ENCODE measurements around the gene MARK2. TPM values are rescaled to one million over a fixed set of nuclear protein-coding genes. Genes with fewer than 3 reads are reported as not detected.

Gene MARK2
- total and polyA plus RNA-seq, 2 experiments from 2014 or later, result 8.9 to 15.8 TPM

DNA sequence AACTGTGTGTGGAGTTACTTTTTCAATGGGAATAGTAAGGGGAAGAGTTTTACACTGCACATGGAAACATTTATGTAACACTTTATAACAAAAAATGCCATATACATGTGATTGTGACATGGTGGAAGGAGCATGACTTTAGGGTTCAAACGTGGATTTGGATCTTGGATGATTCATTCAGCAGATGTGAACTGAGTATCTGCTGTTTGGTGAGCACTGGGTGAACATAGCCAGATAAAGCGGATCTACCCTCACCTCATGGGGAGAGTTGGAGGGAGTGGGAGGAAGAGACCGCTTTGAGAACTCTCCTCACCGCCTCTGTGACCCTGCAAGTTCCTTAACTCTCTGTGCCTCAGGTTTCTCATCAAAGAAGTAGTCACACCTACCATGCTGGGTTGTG, 103.0 kb downstream of the MARK2 start:
- H3K27ac ChIP-seq, result no peak overlapping the region
- 82 to 88% methylated on average over 4 of the region's 4 CpGs for WGBS, 2 experiments (ENCODE audit: low coverage in 1 of 2, low lambda C conversion rate in 2 of 2, missing lambda C conversion rate in 2 of 2)
- no peak for DNase-seq
- in situ Hi-C loops (cut with MboI), result loop anchor here (5.0 kb wide), 1 partner anchor 105 kb away; the partner anchor contains the start of gene MARK2
- no peak overlapping the region for H2AFZ ChIP-seq
- no peak overlapping the region for H3K4me2 ChIP-seq (ENCODE audit: unreplicated experiment)
- no peaks in the 10 kb centered on the region for H3K27me3 ChIP-seq (replicated peaks; ENCODE audit: insufficient read depth)
- H3K36me3 ChIP-seq (ENCODE audit: low read depth), result no peaks in the 10 kb centered on the region
- H3K4me3 ChIP-seq, result no peak overlapping the region
- 0 out of 2 replicates have a peak, but pooled peaks cover 4% of the 10 kb centered on the region for H3F3A ChIP-seq (ENCODE audit: insufficient read depth)
- H3K9me3 ChIP-seq (ENCODE audit: low read depth), result no peaks in the 10 kb centered on the region
- peaks cover 17% of the 10 kb centered on the region for H3K4me1 ChIP-seq (ENCODE audit: insufficient read depth)
- H3K79me2 ChIP-seq (ENCODE audit: insufficient read depth), result peaks cover 56% of the 10 kb centered on the region
- no peaks in the 10 kb centered on the region for H3K9me2 ChIP-seq (ENCODE audit: insufficient read depth)
- H4K20me1 ChIP-seq (ENCODE audit: insufficient read depth), result no peaks in the 10 kb centered on the region
- no peak overlapping the region for H3K9ac ChIP-seq
- TF ChIP-seq EZH2 (IDR thresholded peaks at IDR 0.05; ENCODE audit: insufficient read depth, poor library complexity, severe bottlenecking) (no peak), EZH2phosphoT487 (IDR thresholded peaks at IDR 0.05; ENCODE audit: insufficient read depth, low read depth) (no peak)

DNA sequence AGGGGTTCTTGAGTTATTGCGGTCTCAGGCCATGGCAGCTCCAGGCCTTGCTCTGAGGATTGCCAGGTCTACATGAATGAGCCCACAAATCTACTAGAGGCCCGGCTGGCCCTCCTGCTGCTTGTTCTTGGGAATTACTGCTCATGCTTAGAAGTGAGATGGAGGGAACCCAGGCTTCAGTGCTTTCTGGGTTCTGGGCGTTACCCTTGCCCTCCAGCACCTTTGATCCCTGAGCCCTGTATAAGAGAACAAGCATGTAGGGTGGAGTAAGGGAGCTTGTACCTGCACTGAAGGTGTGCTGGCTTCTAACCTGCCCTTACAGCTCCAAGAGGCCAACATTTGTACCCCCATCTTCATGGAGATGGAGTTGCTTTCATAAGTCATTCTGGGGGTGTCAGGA, 103.9 kb downstream of the MARK2 start:
- Histone ChIP-seq H3K27me3 (replicated peaks; ENCODE audit: insufficient read depth) (no peaks in the 10 kb centered on the region), H3K4me1 (ENCODE audit: insufficient read depth) (peaks cover 17% of the 10 kb centered on the region), H3K4me2 (ENCODE audit: unreplicated experiment) (no peak overlapping the region), H2AFZ (no peak overlapping the region), H3K79me2 (ENCODE audit: insufficient read depth) (peaks cover 56% of the 10 kb centered on the region), H3K27ac (no peak overlapping the region), H3K9ac (no peak overlapping the region), H3K4me3 (no peak overlapping the region), H3K36me3 (ENCODE audit: low read depth) (no peaks in the 10 kb centered on the region), H3K9me2 (ENCODE audit: insufficient read depth) (no peaks in the 10 kb centered on the region), H3F3A (ENCODE audit: insufficient read depth) (0 out of 2 replicates have a peak, but pooled peaks cover 4% of the 10 kb centered on the region), H4K20me1 (ENCODE audit: insufficient read depth) (no peaks in the 10 kb centered on the region), H3K9me3 (ENCODE audit: low read depth) (no peaks in the 10 kb centered on the region)
- in situ Hi-C loops (cut with MboI), result loop anchor here (5.0 kb wide), 1 partner anchor 106 kb away; the partner anchor contains the start of gene MARK2
- DNase-seq, result no peak
- 89 to 96% methylated on average over 3 of the region's 3 CpGs for WGBS, 2 experiments (ENCODE audit: low coverage in 1 of 2, low lambda C conversion rate in 2 of 2, missing lambda C conversion rate in 2 of 2)
- no peak for TF ChIP-seq EZH2 (IDR thresholded peaks at IDR 0.05; ENCODE audit: insufficient read depth, poor library complexity, severe bottlenecking)
- no peak for TF ChIP-seq EZH2phosphoT487 (IDR thresholded peaks at IDR 0.05; ENCODE audit: insufficient read depth, low read depth)

DNA sequence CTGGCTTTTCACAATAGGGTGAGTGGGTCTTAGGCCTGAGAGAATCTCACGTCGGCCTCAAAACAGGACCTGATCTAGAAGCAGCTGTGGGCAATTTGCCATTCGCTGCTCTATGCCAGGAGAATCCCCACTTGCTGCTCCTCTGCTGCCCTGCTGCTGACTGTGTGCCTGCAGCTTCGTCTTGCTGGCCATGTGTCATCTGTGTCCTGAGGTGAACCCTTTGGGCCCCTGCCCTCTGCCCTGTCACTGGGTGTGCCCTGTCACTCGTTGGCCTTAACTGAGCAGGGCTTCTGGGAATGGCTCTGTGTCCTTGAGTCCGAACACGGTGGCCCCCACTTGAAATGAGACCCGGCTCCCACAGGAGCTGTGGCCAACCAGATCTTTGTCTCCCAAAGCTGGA, 106.1 kb downstream of the MARK2 start:
- H3K4me2 ChIP-seq (ENCODE audit: unreplicated experiment), result peak overlapping the region; percentile 63

DNA sequence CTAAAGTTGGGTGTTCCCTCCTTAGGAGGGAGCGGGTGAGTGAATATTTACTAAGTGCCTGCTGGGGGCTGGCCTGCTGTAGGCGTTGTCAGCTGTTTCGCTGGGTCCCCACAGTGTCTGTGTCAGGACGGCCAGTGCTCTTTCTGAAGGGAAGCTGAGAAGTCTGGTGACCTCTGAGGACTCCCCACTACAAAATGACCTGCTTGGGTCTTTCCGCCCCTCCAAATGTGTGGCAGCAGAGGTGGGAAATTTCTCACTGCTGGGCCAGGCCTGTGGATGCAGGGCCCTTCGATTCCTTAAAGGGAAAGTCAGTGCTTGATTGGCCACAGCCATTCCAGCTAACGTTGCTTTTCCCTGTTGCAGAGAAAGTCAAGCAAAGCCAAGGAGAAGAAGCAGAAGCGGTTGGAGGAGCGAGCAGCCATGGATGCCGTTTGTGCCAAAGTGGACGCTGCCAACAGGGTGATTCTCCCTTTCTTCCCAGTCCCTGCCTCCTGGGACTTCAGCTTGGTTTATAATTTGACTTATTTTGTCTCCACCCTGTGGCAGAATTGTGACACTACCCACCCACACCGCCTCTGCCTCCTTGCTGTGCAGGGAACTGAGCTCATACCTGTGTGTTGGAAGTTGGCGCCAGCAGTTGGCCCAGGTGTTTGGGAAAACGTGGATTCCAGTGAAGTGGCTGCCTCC, 106.7 kb downstream of the MARK2 start:
- Histone ChIP-seq H3F3A (ENCODE audit: insufficient read depth) (0 out of 2 replicates have a peak, but pooled peaks cover 4% of the 10 kb centered on the region), H3K9ac (peak overlapping the region; percentile 69), H3K9me3 (ENCODE audit: low read depth) (no peaks in the 10 kb centered on the region), H3K36me3 (ENCODE audit: low read depth) (no peaks in the 10 kb centered on the region; the same call in 1 of the 2 replicates), H3K79me2 (ENCODE audit: insufficient read depth) (peaks cover 40% of the 10 kb centered on the region), H3K4me3 (peak overlapping the region; percentile 19), H3K9me2 (ENCODE audit: insufficient read depth) (no peaks in the 10 kb centered on the region), H3K4me1 (ENCODE audit: insufficient read depth) (peaks cover 10% of the 10 kb centered on the region), H3K4me2 (ENCODE audit: unreplicated experiment) (peak overlapping the region; percentile 63), H4K20me1 (ENCODE audit: insufficient read depth) (no peaks in the 10 kb centered on the region), H2AFZ (peak overlapping the region; percentile 78), H3K27me3 (replicated peaks; ENCODE audit: insufficient read depth) (no peaks in the 10 kb centered on the region), H3K27ac (peak overlapping the region; percentile 61)
- in situ Hi-C loops (cut with MboI), result no loop called here
- no peak for TF ChIP-seq EZH2 (IDR thresholded peaks at IDR 0.05; ENCODE audit: insufficient read depth, poor library complexity, severe bottlenecking)
- no peak for TF ChIP-seq EZH2phosphoT487 (IDR thresholded peaks at IDR 0.05; ENCODE audit: insufficient read depth, low read depth)
- WGBS, 2 experiments (ENCODE audit: low coverage in 1 of 2, low lambda C conversion rate in 2 of 2, missing lambda C conversion rate in 2 of 2), result 19 to 26% methylated on average over 14 of the region's 14 CpGs
- peak; percentile 91 for DNase-seq

More for the DNA sequence above, 106.1 kb downstream of the MARK2 start:
- Histone ChIP-seq H3K9ac (peak overlapping the region; percentile 69), H3K4me1 (ENCODE audit: insufficient read depth) (peaks cover 12% of the 10 kb centered on the region), H3K36me3 (ENCODE audit: low read depth) (no peaks in the 10 kb centered on the region), H3K27me3 (replicated peaks; ENCODE audit: insufficient read depth) (no peaks in the 10 kb centered on the region), H3K4me3 (peak overlapping the region; percentile 19), H3F3A (ENCODE audit: insufficient read depth) (0 out of 2 replicates have a peak, but pooled peaks cover 4% of the 10 kb centered on the region), H3K9me2 (ENCODE audit: insufficient read depth) (no peaks in the 10 kb centered on the region), H3K9me3 (ENCODE audit: low read depth) (no peaks in the 10 kb centered on the region), H3K27ac (peak overlapping the region; percentile 61), H4K20me1 (ENCODE audit: insufficient read depth) (no peaks in the 10 kb centered on the region), H2AFZ (peak overlapping the region; percentile 78), H3K79me2 (ENCODE audit: insufficient read depth) (peaks cover 47% of the 10 kb centered on the region)
- 12 to 17% methylated on average over 7 to 8 of the region's 8 CpGs for WGBS, 2 experiments (ENCODE audit: low coverage in 1 of 2, low lambda C conversion rate in 2 of 2, missing lambda C conversion rate in 2 of 2)
- peak; percentile 76 for DNase-seq
- TF ChIP-seq EZH2phosphoT487 (IDR thresholded peaks at IDR 0.05; ENCODE audit: insufficient read depth, low read depth) (no peak), EZH2 (IDR thresholded peaks at IDR 0.05; ENCODE audit: insufficient read depth, poor library complexity, severe bottlenecking) (no peak)
- in situ Hi-C loops (cut with MboI), result loop anchor here (5.0 kb wide), 1 partner anchor 108 kb away; the partner anchor contains the start of gene MARK2
